GM12865 (cell line): ENCODE measurements around the gene PLPP3.
"Not testable (repeated sequence)": the region's sequence is repeated elsewhere in the genome, so short reads cannot be mapped to it uniquely, and the experiment has no call there.

ENCODE experiments used
- DNase-seq: peaks from one replicate; pipeline ENCODE4 v3.0.0; 2010; ENCODE audit warnings: low read depth
- H3K4me3 ChIP-seq: 2 replicates; pipeline ENCODE4 v1.5.1; 2011; ENCODE audit warnings: mild to moderate bottlenecking, low read depth, low read length, control low read depth
- TF ChIP-seq, protein P1 (sequence below): IDR thresholded peaks from 2 replicates; pipeline ENCODE4 v1.5.1; 2011; ENCODE audit warnings: low read length, control low read depth, low read depth, inconsistent platforms; ENCODE audit not compliant: insufficient read depth; ENCODE audit errors: missing control alignments

Gene PLPP3

DNA sequence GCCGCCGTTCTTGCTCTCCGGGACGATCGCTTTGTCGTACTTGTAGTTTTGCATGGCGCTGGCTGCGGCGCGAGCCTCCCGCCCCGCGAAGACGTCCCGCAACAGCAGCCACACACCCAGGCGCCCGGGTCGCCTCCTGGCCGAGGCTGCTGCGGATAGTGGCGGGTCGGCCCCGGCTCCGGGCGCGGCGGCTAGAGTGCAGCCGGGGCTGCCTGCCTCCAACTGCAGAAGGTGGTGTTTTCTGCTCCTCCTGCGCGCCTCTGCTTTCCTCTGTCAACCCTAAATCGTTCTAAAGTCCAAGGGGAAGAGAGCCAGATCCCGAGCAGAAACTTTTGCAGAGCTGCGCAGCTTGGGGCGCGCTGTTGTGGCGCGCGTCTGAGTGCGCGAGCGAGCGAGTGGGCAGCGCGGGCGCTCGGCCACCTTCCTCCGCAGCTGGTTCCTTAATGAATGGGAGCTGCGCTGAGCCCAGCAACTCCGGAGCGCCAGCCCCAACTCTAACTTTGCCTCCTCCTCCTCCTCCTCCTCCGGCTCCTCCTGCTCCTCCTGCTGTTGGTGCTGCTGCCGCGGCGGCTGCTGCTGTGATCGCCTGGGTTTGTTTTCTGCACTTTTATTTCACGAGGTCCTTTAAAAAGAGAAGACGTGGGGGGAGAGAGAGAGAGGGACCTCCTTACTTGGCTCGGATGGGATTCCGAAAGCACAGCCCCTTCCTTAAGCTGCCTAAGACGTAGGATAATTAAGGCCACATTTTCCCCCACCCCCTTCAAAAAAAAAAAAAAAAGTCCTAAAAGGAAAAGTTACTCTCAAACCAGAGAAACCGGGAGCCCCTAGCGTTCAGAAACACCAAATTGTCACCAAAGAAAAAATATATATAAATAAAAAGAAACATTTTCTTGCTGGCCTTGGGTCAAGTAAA is at the start of gene PLPP3:
Gene PLPP3 (minus strand): TSS at position 601 of the 913 bp plus-strand sequence. CDS start 547 bp downstream, at position 54.
- TF ChIP-seq, protein P1, sequence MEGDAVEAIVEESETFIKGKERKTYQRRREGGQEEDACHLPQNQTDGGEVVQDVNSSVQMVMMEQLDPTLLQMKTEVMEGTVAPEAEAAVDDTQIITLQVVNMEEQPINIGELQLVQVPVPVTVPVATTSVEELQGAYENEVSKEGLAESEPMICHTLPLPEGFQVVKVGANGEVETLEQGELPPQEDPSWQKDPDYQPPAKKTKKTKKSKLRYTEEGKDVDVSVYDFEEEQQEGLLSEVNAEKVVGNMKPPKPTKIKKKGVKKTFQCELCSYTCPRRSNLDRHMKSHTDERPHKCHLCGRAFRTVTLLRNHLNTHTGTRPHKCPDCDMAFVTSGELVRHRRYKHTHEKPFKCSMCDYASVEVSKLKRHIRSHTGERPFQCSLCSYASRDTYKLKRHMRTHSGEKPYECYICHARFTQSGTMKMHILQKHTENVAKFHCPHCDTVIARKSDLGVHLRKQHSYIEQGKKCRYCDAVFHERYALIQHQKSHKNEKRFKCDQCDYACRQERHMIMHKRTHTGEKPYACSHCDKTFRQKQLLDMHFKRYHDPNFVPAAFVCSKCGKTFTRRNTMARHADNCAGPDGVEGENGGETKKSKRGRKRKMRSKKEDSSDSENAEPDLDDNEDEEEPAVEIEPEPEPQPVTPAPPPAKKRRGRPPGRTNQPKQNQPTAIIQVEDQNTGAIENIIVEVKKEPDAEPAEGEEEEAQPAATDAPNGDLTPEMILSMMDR = peak; percentile 1
- peak; percentile 39 for DNase-seq
- H3K4me3 ChIP-seq = peak within 1 kb of the TSS; percentile 39

DNA sequence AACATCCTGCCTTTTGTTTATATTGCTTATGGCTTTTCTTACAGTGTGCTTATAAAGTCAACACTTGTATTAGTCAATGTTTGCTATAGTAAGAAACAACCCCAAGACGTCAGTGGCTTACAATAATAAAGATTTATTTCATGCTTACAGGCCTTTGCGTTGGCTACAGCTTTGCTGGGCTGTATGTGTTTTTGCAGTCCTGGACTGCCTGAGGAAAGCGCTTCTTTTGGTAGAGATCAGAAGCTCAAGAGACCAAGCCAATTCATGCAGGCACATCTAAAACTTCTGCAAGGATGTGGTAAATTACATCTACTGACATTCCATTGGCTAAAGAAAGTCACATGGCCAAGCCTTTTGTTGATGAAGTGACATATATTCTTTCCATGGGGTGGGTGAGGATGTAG is 48.3 kb upstream of the PLPP3 start:
- TF ChIP-seq, protein P1 = no peak
- no peak overlapping the region for H3K4me3 ChIP-seq
- no peak for DNase-seq

DNA sequence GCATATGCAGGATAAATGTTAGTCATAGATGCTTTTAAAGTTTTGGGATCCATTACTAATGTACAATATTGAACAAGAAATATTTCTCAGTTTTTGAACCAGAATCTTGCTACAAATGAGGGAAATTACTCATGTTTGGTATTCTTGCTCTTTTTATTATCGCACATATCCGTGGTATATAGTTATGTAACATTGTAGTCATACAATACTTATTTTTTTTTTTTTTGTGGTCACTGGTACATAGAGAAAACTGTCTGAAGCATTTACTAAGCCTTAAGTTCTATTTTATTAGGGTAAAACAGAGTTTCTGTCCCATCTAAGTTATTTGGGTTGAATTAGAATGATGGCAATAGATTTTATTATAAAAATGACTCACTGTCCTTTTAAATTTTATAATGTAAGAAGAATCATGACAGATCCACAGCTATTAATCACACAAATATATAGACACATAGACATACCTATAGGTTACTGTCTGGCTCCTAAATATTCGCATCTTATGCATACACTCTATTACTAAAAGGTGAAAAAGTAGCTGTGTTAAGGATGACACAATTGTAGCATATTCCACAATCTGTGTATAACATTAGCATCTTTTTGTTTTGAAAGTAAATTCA is 47.8 kb upstream of the PLPP3 start:
- TF ChIP-seq, protein P1 = no peak
- no peak overlapping the region for H3K4me3 ChIP-seq
- DNase-seq = no peak

DNA sequence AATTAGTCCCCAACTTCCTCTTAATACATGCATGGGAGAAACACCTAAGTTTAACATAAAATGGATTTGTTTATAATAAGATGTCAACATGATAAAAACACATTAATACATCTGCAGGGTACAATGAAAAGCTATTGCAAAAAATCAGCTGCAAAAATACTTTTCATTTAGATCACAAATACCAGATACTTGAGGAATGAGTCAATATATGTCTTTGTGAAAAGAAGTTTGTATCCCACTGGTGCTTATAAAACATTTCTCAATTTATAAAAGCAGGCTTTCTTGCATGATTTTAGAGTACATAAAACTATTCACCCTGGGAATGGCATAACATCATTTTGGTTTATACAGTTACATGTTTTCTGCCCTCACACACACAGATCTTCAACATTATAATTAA is 47.2 kb upstream of the PLPP3 start:
- no peak for DNase-seq
- H3K4me3 ChIP-seq = no peak overlapping the region
- TF ChIP-seq, protein P1 = no peak

DNA sequence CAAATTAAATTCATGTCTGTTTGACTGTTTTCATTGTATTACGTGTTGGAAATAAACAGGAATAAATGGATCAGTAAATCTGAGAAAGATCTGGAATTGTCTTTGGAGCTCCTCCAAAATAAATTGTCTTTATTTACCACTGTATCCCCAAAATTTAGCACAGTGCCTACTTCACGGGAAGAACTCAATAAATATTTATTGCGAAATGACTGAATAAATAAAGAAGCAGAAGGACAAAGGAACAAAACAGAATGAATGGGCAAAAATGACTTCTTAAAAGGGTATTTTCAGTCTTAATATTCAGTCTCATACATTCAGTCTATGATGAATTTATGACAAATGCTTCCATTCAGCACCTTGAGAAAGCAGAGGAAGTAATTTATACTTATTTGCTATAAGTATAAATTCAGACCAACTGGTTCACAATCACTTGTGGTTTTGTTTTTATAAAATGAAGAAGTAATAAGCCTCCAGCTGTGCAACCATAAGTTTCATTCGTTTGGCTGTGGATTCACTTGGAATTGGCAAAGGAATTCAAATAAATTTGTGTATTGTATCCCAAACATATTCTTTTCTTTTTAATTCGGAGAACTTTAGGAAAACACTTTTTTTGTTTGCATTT is 46.6 kb upstream of the PLPP3 start:
- H3K4me3 ChIP-seq = no peak overlapping the region
- no peak for DNase-seq
- TF ChIP-seq, protein P1 = no peak

DNA sequence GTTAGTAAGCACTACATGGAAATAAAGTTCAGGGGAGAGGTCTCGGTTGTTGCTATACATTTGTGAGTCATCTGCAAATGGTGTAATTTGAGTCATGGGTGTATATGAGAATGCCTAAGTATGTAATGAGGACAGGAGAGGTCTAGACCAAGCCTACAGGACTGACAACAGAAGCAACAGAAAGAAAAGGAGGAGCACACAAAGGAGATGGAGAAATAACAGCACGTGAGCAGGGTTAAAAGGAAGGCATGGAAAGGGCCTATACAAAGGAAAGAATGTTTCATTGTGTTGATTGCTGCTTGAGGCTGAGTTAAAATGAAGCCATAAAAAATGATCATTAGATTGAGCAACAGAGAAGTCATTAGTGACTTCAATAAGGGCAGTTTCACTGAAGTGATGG is 37.8 kb upstream of the PLPP3 start:
- DNase-seq = no peak
- TF ChIP-seq, protein P1 = no peak

DNA sequence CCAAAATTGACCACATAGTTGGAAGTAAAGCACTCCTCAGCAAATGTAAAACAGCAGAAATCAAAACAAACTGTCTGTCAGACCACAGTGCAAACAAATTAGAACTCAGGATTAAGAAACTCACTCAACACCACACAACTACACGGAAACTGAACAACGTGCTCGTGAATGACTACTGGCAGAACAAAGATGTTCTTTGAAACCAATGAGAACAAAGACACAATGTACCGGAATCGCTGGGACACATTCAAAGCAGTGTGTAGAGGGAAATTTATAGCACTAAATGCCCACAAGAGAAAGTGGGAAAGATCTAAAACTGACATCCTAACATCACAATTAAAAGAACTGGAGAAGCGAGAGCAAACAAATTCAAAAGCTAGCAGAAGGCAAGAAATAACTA is 31.4 kb upstream of the PLPP3 start:
- DNase-seq, H3K4me3 ChIP-seq: not testable (repeated sequence)

More for the DNA sequence above, 37.8 kb upstream of the PLPP3 start:
- no peak overlapping the region for H3K4me3 ChIP-seq

DNA sequence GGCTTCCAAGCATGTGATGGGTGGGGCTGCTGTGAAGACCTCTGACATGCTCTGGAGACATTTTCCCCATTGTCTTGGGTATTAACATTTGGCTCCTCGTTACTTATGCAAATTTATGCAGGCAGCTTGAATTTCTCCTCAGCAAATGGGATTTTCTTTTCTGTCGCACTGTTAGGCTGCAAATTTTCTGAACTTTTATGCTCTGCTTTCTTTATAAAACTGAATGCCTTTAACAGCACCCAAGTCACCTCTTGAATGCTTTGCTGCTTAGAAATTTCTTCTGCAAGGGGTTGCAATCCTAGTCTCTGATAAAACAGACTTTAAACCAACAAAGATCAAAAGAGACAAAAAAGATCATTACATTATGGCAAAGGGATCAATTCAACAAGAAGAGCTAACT is 30.7 kb upstream of the PLPP3 start:
- H3K4me3 ChIP-seq, DNase-seq: not testable (repeated sequence)

DNA sequence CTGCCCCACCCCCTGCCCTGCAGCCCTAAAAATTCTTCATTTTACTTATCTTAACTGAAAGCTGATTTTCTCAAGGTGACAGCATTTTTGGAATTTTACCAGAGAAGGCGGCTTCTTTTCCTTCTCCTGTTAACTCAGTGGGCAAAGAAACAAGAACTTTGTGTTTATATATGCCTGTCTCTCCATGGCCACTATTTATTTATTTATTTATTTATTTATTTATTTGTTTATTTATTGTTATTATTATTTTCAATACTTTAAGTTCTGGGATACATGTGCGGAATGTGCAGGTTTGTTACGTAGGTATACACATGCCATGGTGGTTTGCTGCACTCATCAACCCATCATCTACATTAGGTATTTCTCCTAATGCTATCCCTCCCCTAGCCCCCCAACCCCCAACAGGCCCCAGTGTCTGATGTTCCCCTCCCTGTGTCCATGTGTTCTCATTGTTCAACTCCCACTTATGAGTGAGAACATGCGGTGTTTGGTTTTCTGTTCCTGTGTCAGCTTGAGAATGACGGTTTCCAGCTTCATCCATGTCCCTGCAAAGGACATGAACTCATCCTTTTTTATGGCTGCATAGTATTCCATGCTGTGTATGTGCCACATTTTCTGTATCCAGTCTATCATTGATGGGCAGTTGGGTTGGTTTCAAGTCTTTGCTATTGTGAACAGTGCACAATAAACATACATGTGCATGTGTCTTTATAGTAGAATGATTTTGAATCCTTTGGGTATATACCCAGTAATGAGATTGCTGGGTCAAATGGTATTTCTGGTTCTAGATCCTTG is 16.2 kb upstream of the PLPP3 start:
- DNase-seq, H3K4me3 ChIP-seq: not testable (repeated sequence)
